ENCODE measurements around the gene PXDN.

PXDN gene

DNA sequence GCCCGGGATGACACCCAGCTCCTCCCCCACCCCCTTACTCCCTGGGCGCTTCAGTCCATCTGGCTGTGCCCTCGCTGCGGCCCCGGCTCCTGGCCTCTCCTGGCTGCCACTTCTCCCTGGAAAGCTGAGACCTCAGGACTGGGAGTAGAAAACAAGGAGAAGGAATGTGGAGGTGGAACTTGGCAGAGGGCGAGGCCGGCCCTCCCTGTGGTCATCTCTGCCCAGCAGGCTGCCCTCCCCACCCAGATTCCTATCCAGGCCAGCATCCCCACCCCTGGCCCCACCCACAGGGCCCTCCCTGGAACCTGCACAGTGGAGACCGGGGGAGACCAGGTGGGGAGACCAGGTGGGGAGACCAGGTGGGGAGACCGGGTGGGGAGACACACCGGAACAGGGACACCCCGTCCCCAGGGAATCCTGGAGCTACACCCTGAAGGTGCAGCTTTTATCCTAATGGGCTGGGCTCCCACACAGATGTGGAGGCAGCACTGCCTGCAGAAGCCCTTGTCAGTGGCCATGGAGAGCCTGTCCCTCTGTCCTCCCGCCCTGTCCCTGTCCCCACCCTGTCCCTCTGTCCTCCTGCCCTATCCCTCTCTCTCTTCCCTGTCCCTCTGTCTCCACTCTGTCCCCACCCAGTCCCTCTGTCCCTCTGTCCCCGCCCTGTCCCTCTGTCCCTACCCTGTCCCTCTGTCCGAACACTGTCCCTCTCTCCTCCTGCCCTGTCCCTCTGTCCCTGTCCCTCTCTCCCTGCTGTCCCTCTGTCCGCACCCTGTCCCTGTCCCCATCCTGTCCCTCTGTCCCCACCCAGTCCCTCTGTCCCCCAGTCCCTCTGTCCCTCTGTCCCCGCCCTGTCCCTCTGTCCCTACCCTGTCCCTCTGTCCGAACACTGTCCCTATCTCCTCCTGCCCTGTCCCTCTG is 157.1 kb downstream of the PXDN start:
- DNase-seq (ENCODE audit: low read depth in 2 of 3, low spot score in 1 of 3) = no peak

DNA sequence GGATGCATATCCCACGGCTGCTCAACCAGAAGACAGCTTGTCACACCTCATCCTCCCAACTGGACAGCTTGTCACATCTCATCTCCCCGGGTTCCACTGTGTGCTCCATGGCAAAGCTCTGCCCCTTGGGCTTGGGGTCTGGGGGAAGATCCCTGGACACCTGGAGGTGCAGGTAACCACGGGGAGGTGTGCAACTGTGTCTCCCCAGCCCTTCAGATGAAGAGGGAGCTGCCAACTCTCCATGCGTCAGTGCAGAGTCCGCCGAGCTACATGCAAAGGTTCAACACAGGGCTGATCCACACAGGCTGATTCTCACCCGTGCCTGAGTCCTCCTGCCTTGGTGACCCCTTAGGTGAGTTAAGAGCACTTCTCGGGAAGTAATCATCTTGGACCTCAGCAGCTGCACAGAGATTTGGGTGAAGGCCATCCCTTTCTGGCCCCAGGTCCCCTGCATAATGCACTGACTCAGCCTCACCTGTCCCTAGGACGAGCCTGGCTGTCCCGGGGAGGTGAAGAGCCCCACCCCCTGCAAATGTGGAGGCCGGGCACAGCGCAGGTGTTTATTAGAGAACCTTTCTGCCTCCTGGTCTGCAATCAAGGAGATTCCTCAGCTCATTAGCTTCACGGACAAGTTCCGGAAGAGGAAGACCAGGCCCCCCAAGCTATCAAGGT is 157.9 kb downstream of the PXDN start:
- no peak for DNase-seq (ENCODE audit: low read depth in 2 of 3, low spot score in 1 of 3)

DNA sequence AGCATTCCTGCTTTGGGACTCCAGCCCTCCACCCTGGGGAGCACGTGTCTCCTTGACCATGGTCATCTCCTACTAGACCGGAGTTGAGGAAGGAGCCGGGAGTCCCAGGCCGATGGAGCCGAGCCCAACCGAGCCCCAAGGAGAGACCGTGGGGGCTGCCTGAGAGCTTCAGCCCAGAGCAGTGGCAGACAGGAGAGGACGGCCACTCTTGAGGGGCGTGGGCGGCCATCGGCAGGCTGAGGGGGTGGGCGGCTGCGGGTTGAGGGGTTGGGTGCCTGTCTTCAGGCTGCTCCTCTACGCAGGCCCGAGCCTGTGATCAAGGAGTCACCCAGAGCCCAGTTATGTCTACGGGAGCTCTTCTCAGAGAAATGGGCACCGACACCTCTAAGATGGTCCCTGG is 158.7 kb downstream of the PXDN start:
- DNase-seq (ENCODE audit: low read depth in 2 of 3, low spot score in 1 of 3) = no peak

DNA sequence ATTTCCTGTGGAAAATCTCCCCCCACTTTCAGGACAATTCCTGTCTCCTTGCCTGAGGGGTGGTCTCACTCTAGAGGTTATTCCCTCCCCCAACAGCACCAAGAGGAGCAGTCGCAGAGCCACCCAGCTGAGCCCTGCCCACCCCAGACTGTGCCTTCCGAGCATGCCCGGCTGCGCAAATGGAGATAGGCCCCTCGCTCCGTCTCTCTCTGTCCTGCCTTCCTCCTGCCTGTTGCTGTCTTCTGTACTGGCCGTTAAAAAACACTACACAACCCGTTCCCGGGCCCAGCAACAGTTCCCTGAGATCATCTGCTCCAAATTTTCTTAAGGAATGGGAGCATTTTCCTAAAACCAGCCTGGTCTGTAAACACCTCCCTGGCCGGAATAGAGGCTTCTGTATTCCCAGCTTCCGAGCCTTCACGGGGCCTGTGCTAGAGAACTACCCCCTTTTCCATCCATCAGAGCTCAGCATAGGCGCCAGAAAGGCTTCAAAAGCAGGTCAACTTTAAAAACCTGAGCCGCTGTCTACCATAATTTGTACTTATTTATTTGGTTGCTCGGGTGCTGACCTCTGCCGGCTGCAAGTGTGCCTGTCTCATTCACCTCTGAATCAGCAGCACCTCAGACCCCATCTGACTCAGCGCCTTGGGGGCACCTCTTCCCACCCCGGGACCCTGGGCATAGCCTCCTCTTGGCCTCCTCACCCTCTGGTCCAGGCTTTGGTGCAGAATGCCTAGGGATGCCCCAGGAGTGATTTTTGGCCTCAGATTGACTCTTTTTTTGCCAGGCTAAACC is 159.4 kb downstream of the PXDN start:
- DNase-seq (ENCODE audit: low read depth in 2 of 3, low spot score in 1 of 3) = no peak

DNA sequence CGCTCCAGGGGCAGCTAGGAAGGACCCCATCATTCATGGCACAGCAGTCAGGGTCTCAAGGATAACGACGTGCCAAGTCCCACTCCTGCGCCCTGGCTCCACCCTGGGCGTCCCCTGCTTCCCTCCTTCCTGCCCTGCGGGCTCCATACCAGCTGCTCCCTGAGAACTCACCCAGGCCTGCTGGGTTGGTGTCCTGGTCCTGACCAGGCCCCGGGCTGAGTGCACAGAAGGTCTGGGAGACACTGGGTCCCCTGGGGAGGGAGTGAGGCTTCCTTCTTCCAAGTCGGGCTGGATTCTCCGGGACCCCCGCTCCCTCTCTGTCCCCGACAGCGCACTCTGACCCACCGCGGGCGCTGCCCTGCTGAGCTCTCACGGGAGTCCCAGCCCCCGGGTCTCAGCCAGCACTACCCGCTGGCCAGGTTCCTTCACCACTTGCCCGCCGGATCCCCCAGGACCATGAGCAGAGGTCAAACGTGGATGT is 160.2 kb downstream of the PXDN start:
- no peak for DNase-seq (ENCODE audit: low read depth in 2 of 3, low spot score in 1 of 3)

DNA sequence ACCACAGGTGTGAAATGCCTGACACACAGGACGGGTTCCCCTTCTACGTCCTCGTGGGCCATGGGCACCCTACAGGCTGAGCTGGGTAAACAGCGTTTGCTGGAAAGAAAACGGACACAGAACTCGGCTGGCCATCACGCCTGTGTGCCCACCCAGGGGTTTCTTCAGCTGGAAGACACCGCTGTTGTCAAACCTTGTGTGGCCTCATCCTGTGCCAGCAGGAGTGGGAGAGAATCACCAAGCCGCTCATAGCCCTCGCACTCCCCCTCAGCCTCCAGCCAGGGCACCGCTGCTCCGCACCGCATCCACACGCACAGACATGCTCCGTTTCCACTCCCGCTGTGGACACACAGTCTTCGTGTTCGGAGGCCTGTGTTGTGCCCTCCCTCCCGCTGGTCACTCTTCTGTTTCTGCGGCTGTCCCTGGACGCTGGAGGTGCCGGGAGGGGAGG is 161.4 kb downstream of the PXDN start:
- no peak for DNase-seq (ENCODE audit: low read depth in 2 of 3, low spot score in 1 of 3)

DNA sequence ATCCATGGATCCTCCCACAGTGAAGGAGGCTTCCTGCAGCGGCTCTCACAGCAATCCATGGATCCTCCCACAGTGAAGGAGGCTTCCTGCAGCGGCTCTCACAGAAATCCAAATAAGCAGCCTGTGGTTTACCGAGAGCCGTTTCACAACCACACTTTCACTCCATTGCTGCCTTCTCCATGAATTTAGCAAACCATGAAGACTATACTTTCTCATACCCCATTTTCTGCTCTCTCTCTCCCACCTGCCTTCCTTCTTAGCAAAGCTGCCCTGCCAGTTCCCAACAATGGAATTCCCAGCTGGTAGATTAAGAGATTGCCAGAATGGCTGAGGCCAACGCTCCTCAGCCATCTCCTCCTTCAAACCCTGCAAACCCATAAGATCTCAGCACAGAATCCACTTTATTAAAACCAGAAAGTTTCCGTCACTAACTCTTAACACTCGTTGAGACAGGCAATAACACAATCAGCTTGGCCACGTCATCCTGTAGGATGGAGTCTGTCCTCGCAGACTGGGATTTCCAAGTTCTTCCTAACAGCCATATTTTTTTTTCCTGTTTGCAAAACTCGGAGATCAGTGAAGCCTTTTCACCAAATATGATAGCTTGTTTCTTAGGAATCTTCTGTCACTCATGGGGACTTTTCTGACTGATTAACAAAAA is 162.2 kb downstream of the PXDN start:
- DNase-seq (ENCODE audit: low read depth in 2 of 3, low spot score in 1 of 3) = no peak

Measured in stimulated activated CD4-positive, alpha-beta T cell treated with anti-CD3 and anti-CD28 coated beads, Interleukin-12 subunit alpha, Interleukin-12 subunit beta, amount 100 ng/mL, for 48 hours (primary cell).